ENCODE measurements around the gene LASP1.

DNA sequence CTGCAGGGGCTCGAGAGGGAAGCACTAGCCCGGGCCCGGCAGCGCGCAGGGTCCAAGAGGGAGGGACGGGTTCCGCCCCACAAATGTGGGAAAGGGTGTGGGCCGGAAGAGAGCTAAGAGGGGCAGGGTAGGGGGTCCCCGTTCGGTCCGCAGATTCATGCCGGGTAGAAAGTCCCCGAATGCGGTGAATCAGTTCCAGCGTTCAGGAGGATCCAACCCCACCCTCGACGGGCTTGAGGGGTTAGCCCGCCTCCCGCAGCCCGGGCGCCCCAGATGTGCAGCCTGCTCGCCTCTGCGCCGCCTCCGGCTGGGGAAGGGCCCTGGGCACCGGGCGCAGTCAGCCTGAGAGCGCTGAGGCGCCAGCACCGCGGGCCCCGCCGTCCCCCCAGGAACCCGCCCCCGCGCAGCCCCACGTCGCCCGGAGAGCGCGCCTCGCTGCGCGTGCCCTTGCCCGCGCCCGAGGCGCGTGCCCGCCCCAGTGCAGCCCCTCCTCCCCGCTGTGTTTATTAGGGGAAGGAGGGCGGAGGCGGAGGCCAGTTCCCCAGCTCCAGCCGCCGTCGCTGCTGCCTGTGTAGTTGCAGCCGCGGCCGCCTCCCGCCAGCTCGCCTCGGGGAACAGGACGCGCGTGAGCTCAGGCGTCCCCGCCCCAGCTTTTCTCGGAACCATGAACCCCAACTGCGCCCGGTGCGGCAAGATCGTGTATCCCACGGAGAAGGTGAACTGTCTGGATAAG is at the start of gene LASP1:
- TF ChIP-seq, protein P1, sequence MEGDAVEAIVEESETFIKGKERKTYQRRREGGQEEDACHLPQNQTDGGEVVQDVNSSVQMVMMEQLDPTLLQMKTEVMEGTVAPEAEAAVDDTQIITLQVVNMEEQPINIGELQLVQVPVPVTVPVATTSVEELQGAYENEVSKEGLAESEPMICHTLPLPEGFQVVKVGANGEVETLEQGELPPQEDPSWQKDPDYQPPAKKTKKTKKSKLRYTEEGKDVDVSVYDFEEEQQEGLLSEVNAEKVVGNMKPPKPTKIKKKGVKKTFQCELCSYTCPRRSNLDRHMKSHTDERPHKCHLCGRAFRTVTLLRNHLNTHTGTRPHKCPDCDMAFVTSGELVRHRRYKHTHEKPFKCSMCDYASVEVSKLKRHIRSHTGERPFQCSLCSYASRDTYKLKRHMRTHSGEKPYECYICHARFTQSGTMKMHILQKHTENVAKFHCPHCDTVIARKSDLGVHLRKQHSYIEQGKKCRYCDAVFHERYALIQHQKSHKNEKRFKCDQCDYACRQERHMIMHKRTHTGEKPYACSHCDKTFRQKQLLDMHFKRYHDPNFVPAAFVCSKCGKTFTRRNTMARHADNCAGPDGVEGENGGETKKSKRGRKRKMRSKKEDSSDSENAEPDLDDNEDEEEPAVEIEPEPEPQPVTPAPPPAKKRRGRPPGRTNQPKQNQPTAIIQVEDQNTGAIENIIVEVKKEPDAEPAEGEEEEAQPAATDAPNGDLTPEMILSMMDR (IDR thresholded peaks at IDR 0.05), result no peak
- TF ChIP-seq POLR2A (IDR thresholded peaks at IDR 0.05) (peak in 2 of 4 donors; percentile 84 to 96), POLR2AphosphoS5 (IDR thresholded peaks at IDR 0.05) (peak; percentile 86 to 100 (median 99))
